ENCODE results near the gene IFNGR1. TPM values are rescaled to one million over a fixed set of nuclear protein-coding genes. Genes with fewer than 3 reads are reported as not detected.

Gene IFNGR1
- total and polyA plus RNA-seq, 2 experiments from 2014 or later = 22.8 to 23.2 TPM

- no peak overlapping the region for H3K27ac ChIP-seq (ENCODE audit: low read depth)
- TF ChIP-seq CTCF (conservative IDR thresholded peaks at IDR 0.05; ENCODE audit: low read depth in 2 of 2) = 0 out of 4 replicates have a peak, but pooled peaks of 1 of the 2 experiments have one; percentile 26
- TF ChIP-seq ZNF331 (CRISPR knock-in tag; IDR thresholded peaks at IDR 0.05; ENCODE audit: low read depth) = no peak
- TF ChIP-seq, protein P1, sequence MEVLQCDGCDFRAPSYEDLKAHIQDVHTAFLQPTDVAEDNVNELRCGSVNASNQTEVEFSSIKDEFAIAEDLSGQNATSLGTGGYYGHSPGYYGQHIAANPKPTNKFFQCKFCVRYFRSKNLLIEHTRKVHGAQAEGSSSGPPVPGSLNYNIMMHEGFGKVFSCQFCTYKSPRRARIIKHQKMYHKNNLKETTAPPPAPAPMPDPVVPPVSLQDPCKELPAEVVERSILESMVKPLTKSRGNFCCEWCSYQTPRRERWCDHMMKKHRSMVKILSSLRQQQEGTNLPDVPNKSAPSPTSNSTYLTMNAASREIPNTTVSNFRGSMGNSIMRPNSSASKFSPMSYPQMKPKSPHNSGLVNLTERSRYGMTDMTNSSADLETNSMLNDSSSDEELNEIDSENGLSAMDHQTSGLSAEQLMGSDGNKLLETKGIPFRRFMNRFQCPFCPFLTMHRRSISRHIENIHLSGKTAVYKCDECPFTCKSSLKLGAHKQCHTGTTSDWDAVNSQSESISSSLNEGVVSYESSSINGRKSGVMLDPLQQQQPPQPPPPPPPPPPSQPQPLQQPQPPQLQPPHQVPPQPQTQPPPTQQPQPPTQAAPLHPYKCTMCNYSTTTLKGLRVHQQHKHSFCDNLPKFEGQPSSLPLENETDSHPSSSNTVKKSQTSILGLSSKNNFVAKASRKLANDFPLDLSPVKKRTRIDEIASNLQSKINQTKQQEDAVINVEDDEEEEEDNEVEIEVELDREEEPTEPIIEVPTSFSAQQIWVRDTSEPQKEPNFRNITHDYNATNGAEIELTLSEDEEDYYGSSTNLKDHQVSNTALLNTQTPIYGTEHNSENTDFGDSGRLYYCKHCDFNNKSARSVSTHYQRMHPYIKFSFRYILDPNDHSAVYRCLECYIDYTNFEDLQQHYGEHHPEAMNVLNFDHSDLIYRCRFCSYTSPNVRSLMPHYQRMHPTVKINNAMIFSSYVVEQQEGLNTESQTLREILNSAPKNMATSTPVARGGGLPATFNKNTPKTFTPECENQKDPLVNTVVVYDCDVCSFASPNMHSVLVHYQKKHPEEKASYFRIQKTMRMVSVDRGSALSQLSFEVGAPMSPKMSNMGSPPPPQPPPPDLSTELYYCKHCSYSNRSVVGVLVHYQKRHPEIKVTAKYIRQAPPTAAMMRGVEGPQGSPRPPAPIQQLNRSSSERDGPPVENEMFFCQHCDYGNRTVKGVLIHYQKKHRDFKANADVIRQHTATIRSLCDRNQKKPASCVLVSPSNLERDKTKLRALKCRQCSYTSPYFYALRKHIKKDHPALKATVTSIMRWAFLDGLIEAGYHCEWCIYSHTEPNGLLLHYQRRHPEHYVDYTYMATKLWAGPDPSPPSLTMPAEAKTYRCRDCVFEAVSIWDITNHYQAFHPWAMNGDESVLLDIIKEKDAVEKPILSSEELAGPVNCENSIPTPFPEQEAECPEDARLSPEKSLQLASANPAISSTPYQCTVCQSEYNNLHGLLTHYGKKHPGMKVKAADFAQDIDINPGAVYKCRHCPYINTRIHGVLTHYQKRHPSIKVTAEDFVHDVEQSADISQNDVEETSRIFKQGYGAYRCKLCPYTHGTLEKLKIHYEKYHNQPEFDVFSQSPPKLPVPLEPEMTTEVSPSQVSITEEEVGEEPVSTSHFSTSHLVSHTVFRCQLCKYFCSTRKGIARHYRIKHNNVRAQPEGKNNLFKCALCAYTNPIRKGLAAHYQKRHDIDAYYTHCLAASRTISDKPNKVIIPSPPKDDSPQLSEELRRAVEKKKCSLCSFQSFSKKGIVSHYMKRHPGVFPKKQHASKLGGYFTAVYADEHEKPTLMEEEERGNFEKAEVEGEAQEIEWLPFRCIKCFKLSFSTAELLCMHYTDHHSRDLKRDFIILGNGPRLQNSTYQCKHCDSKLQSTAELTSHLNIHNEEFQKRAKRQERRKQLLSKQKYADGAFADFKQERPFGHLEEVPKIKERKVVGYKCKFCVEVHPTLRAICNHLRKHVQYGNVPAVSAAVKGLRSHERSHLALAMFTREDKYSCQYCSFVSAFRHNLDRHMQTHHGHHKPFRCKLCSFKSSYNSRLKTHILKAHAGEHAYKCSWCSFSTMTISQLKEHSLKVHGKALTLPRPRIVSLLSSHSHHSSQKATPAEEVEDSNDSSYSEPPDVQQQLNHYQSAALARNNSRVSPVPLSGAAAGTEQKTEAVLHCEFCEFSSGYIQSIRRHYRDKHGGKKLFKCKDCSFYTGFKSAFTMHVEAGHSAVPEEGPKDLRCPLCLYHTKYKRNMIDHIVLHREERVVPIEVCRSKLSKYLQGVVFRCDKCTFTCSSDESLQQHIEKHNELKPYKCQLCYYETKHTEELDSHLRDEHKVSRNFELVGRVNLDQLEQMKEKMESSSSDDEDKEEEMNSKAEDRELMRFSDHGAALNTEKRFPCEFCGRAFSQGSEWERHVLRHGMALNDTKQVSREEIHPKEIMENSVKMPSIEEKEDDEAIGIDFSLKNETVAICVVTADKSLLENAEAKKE (CRISPR knock-in tag; IDR thresholded peaks at IDR 0.05) = no peak
- TF ChIP-seq ETS1 (IDR thresholded peaks at IDR 0.05) = no peak
- Mint-ChIP-seq H3K27ac (no peak overlapping the region), H3K27me3 (ENCODE audit: insufficient read depth, low read depth, poor library complexity) (peaks cover 2% of the 10 kb centered on the region), H3K9me3 (peaks cover 18% of the 10 kb centered on the region), H3K36me3 (ENCODE audit: low read depth) (0 out of 3 replicates have a peak, but pooled peaks cover 2% of the 10 kb centered on the region), H3K4me3 (no peak overlapping the region), H3K4me1 (no peaks in the 10 kb centered on the region)
- H3K4me2 ChIP-seq = no peak overlapping the region
- DNase-seq (ENCODE audit: low spot score) (no peak), ATAC-seq (no peak)
- no peak overlapping the region for H2AFZ ChIP-seq
- H3K79me2 ChIP-seq (replicated peaks; ENCODE audit: insufficient read depth) = no peaks in the 10 kb centered on the region
- no peaks in the 10 kb centered on the region for H3F3A ChIP-seq (replicated peaks; ENCODE audit: low read depth)
- no peaks in the 10 kb centered on the region for H3K4me1 ChIP-seq (ENCODE audit: insufficient read depth)
- H3K36me3 ChIP-seq (ENCODE audit: insufficient read depth) = no peaks in the 10 kb centered on the region
- H3K4me3 ChIP-seq = no peak overlapping the region
- no peaks in the 10 kb centered on the region for H4K20me1 ChIP-seq (replicated peaks; ENCODE audit: insufficient read depth)
- peaks cover 28% of the 10 kb centered on the region for H3K9me2 ChIP-seq (ENCODE audit: insufficient read depth)
- no peaks in the 10 kb centered on the region for H3K27me3 ChIP-seq (ENCODE audit: insufficient read depth)
Observed at GRCh38 chr6:137155830-137156229, 63.4 kb downstream of the IFNGR1 start.
